K562 (cell line): ENCODE measurements around the gene AQP2. TPM values are rescaled to one million over a fixed set of nuclear protein-coding genes. Genes with fewer than 3 reads are reported as not detected.

Experiments
- ATAC-seq: fragments of 200-7000 bp; cut with Tn5 transposase; 3 replicates; pipeline ENCODE4 v1.9.1; 2020; ENCODE audit warnings: moderate library complexity
- BruUV-seq: library from RNA; stranded (reverse); fragments of 400-500 nt; replicated peaks from 2 replicates; lab custom pipeline; 2021; lab: Mats Ljungman, UMichigan
- CTCF ChIA-PET: fragments of 300-600 bp; formaldehyde crosslinking; extraction: SDS; loops from one replicate; lab custom pipeline; 2021; ENCODE audit warnings: low intra/inter-chr PET ratio; lab: Yijun Ruan, JAX
- POLR2A ChIA-PET: fragments of 300-600, 350-650 bp; sonication (Branson Sonifier 250); formaldehyde crosslinking; extraction: SDS; loops from one replicate; lab custom pipeline; 2021; ENCODE audit warnings: antibody characterized with exemption, inconsistent platforms; lab: Yijun Ruan, JAX
- DNase-seq, 4 experiments: peaks; one replicate each; pipeline versions ENCODE4 v3.0.0 to v3.0.0-alpha.2; 2011 to 2018; ENCODE audit warnings: low spot score in 3 of 4, mixed read lengths in 3 of 4; ENCODE audit errors: extremely low read depth in 1 of 4
- FAIRE-seq: peaks from 2 replicates; lab custom pipeline; 2011; peaks lifted over from hg19 to GRCh38; lab: Jason Lieb, UNC
- H2AFZ ChIP-seq: 2 replicates; pipeline ENCODE4 v1.6.0; 2011; ENCODE audit warnings: low read depth, low read length, control low read depth, inconsistent platforms
- H3K27ac ChIP-seq: fragments of 200-600 bp; 3 replicates; pipeline ENCODE4 v1.8.0; 2011; ENCODE audit warnings: low read depth, mild to moderate bottlenecking, control low read depth, inconsistent platforms, low read length, moderate library complexity, mixed read lengths; ENCODE audit errors: extremely low read depth
- H3K27me3 ChIP-seq, 2 experiments: fragments of 300-600 bp in 1 of 2; 2 replicates in 1 of 2; 3 replicates in 1 of 2; pipeline versions ENCODE4 v1.6.0 to v1.8.0; 2011; ENCODE audit warnings: inconsistent platforms in 2 of 2, low read length in 2 of 2, mild to moderate bottlenecking in 1 of 2, mixed read lengths in 1 of 2, moderate library complexity in 1 of 2; ENCODE audit not compliant: control insufficient read depth in 2 of 2, insufficient read depth in 2 of 2
- H3K36me3 ChIP-seq: fragments of 300-600 bp; 3 replicates; pipeline ENCODE4 v1.8.0; 2011; ENCODE audit warnings: mild to moderate bottlenecking, low read length, inconsistent platforms; ENCODE audit not compliant: control insufficient read depth, insufficient read depth
- H3K4me1 ChIP-seq, 2 experiments: fragments of 200-600 bp in 1 of 2; replicated peaks in 1 of 2; 2 replicates in 1 of 2; 3 replicates in 1 of 2; pipeline versions ENCODE4 v1.5.1 to v1.8.0; 2011; ENCODE audit warnings: inconsistent platforms in 2 of 2, low read length in 2 of 2, mild to moderate bottlenecking in 1 of 2, mixed read lengths in 1 of 2, moderate library complexity in 1 of 2; ENCODE audit not compliant: control insufficient read depth in 2 of 2, insufficient read depth in 2 of 2
- H3K4me2 ChIP-seq: 2 replicates; pipeline ENCODE4 v1.6.1; 2011; ENCODE audit warnings: low read length, control low read depth, inconsistent platforms, mixed read lengths; ENCODE audit not compliant: insufficient read depth
- H3K4me3 ChIP-seq: fragments of 200-600 bp; sonication (generic), shearing (Covaris generic); 2 replicates; pipeline ENCODE4 v1.5.1; 2016; ENCODE audit warnings: control low read depth, inconsistent platforms
- H3K79me2 ChIP-seq: fragments of 200-600 bp; 3 replicates; pipeline ENCODE4 v1.8.0; 2011; ENCODE audit warnings: low read length, inconsistent platforms; ENCODE audit not compliant: control insufficient read depth, insufficient read depth
- H3K9ac ChIP-seq, 2 experiments: 2 replicates each; pipeline versions ENCODE4 v1.6.0 to v1.6.1; 2011; ENCODE audit warnings: low read depth in 2 of 2, low read length in 2 of 2, control low read depth in 1 of 2, inconsistent platforms in 1 of 2, mild to moderate bottlenecking in 1 of 2, mixed read lengths in 1 of 2; ENCODE audit not compliant: insufficient read depth in 1 of 2
- H3K9me1 ChIP-seq: one replicate; pipeline ENCODE4 v1.6.0; 2011; ENCODE audit warnings: inconsistent platforms, mild to moderate bottlenecking, low read length, moderate library complexity; ENCODE audit not compliant: control insufficient read depth, insufficient read depth
- H3K9me3 ChIP-seq: replicated peaks from 2 replicates; pipeline ENCODE4 v1.5.1; 2011; ENCODE audit warnings: low read depth, low read length, inconsistent platforms; ENCODE audit not compliant: control insufficient read depth, insufficient read depth
- H4K20me1 ChIP-seq: replicated peaks from 2 replicates; pipeline ENCODE4 v1.6.1; 2011; ENCODE audit warnings: low read length, inconsistent platforms, mixed read lengths; ENCODE audit not compliant: control insufficient read depth, insufficient read depth
- ARID2 ChIP-seq: fragments of 450-650 bp; IDR thresholded peaks from 2 replicates; pipeline ENCODE4 v1.6.1; 2017; ENCODE audit warnings: antibody characterized with exemption, mild to moderate bottlenecking
- KAT7 ChIP-seq: sonication (generic); formaldehyde crosslinking; IDR thresholded peaks from 2 replicates; pipeline ENCODE4 v1.8.0; 2022; ENCODE audit warnings: missing genetic modification reagents, mild to moderate bottlenecking, borderline replicate concordance
- NRF1 ChIP-seq, 2 experiments: fragments of 450-650 bp; IDR thresholded peaks in 1 of 2; conservative IDR thresholded peaks in 1 of 2; 2 replicates each; pipeline ENCODE4 v1.6.1; 2014; ENCODE audit warnings: mild to moderate bottlenecking in 2 of 2
- SOX6 ChIP-seq: fragments of 450-650 bp; IDR thresholded peaks from 2 replicates; pipeline ENCODE4 v1.6.1; 2014; ENCODE audit warnings: mild to moderate bottlenecking
- ZNF140 ChIP-seq: fragments of 250-450 bp; sonication (Bioruptor Pico); IDR thresholded peaks from 2 replicates; pipeline ENCODE4 v1.8.0; 2021; ENCODE audit warnings: moderate library complexity, mild to moderate bottlenecking, inconsistent platforms
- WGBS: fragments of 100-300 bp; shearing (Covaris generic); methylation state at CpG from one replicate; pipeline ENCODE4 v1.1.6; 2016; ENCODE audit warnings: low coverage, mixed read lengths; ENCODE audit not compliant: insufficient coverage; ENCODE audit errors: missing lambda C conversion rate; 5-methylcytosine and 5-hydroxymethylcytosine counted together
- in situ Hi-C: fragments of 300-500 bp; cut with MboI; formaldehyde crosslinking; loops from 4 replicates; pipeline ENCODE4 v1.15.0; 2018; ENCODE audit warnings: inconsistent platforms, mixed read lengths
- intact Hi-C: fragments of 100-400 bp; cut with micrococcal nuclease; formaldehyde crosslinking; loops from 2 replicates; pipeline ENCODE4 v1.14.2; 2022
- polyA plus RNA-seq, 8 experiments: library from polyadenylated mRNA; depleted of rRNA in 4 of 8; stranded (reverse) in 5 of 8; unstranded in 3 of 8; fragments of >200 nt; fragmentation: Nextera tagmentation in 2 of 8; fragmentation: Illumina TruSeq in 1 of 8; extraction: Ambion mirVana in 2 of 8; extraction: Trizol in 1 of 8; gene quantifications; 2 replicates each; pipeline versions ENCODE4 v1.2.1 to v1.2.3, GENCODE V29; 2011 to 2014; ENCODE audit warnings: inconsistent platforms in 1 of 8, missing spikeins in 1 of 8
- total RNA-seq, 7 experiments: library from RNA; depleted of rRNA in 6 of 7; stranded (reverse); fragments of >200 nt in 6 of 7; fragmentation: Illumina TruSeq in 2 of 7; extraction: Trizol in 2 of 7; gene quantifications; 2 replicates each; pipeline versions ENCODE4 v1.2.1 to v1.2.3, GENCODE V29; 2011 to 2021; ENCODE audit warnings: low replicate concordance in 1 of 7
- TF ChIP-seq, protein P1 (sequence below): fragments of 450-650 bp; IDR thresholded peaks from 2 replicates; pipeline ENCODE4 v1.6.1; 2016; ENCODE audit warnings: missing biosample characterization, missing genetic modification characterization

The AQP2 gene
- total and polyA plus RNA-seq, 9 of the 15 experiments (the other 6 are each of a cell fraction or from before 2014, with no cell fraction given), result not detected

DNA sequence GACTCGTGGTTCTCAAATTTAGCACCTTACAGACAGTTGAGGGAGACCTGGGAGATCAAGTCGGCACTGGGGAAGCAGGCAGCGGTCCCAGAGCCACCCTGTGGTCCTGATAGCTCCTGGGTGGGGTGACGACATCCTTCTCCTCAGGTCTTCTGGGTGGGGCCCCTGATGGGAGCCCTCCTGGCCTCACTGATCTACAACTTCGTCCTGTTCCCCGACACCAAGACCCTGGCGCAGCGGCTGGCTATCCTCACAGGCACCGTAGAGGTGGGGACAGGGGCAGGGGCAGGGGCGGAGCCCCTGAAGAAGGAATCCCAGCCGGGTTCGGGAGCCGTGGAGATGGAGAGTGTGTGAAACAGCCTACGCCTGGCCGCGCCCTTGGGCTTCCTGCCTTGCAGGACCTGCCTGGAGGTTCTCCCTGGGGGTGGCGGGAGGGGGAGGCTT, 24.8 kb downstream of the AQP2 start:
- Histone ChIP-seq H3K79me2 (no peaks in the 10 kb centered on the region), H3K9me1 (no peaks in the 10 kb centered on the region), H3K27ac (no peak overlapping the region), H4K20me1 (peaks cover 8% of the 10 kb centered on the region), H3K4me3 (no peak overlapping the region), H2AFZ (no peak overlapping the region), H3K9me3 (no peaks in the 10 kb centered on the region), H3K9ac (peak overlapping the region in 1 of 2 experiments; percentile 50; a peak in 1 of 4 replicates), H3K36me3 (no peaks in the 10 kb centered on the region), H3K4me1 (peaks cover under 1 to 35% of the 10 kb centered on the region in 2 experiments), H3K4me2 (no peak overlapping the region), H3K27me3 (peaks cover 13 to 39% of the 10 kb centered on the region in 2 experiments; a peak in 4 of 5 replicates)
- 39% methylated on average over 15 of the region's 17 CpGs for WGBS
- POLR2A ChIA-PET, result no interaction called here
- in situ Hi-C loops (no loop called here), intact Hi-C loops (no loop called here)
- no TSS peak for BruUV-seq
- DNase-seq (peak in 1 of 4 experiments; percentile 10), ATAC-seq (0 out of 3 replicates have a peak, but pooled peaks have one; percentile 11), FAIRE-seq (no peak)
- TF ChIP-seq ZNF140 (CRISPR knock-in tag), result no peak
- no peak for TF ChIP-seq NRF1 (conservative IDR thresholded peaks at IDR 0.05 in 1 of 2, IDR thresholded peaks at IDR 0.05 in 1 of 2)
- TF ChIP-seq, protein P1, sequence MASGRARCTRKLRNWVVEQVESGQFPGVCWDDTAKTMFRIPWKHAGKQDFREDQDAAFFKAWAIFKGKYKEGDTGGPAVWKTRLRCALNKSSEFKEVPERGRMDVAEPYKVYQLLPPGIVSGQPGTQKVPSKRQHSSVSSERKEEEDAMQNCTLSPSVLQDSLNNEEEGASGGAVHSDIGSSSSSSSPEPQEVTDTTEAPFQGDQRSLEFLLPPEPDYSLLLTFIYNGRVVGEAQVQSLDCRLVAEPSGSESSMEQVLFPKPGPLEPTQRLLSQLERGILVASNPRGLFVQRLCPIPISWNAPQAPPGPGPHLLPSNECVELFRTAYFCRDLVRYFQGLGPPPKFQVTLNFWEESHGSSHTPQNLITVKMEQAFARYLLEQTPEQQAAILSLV (tag), result no peak
- no peak for TF ChIP-seq KAT7 (CRISPR knock-in tag)
- TF ChIP-seq ARID2, result no peak
- TF ChIP-seq SOX6, result no peak
- CTCF ChIA-PET, result no interaction called here
